ENCODE data around the gene MYL10. TPM values are rescaled to one million over a fixed set of nuclear protein-coding genes. Genes with fewer than 3 reads are reported as not detected.

MYL10 gene
- total and polyA plus RNA-seq, 2 of the 13 experiments (the other 11 are each of a cell fraction or from before 2014, with no cell fraction given) = not detected

DNA sequence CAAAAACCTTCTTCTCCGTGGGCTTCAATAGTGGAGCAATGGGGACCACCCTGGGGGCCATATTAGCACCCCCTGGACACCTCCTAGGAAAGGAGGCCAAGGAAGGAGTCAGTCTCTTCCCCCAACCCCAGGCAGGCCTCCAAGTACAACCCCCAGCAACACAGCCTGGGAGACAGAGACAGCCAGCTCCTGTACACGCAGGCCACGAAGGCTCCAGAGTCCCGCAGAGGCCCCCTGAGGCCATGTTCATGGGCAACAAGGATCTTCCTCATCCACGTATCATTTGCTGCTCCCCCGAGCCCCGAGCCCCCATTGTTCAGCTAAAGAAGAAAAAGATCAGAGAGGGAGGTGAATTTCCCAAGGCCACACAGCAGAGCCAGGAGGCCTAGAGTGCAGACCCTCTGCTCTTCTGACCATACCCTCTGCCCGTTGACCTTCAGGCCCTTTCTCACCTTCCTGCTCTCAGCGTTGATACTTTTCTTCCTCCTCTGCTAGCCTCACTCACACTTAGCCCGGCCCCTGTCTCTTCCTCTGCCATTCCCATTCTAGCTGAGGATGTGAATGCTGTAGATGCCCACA lies 35.9 kb upstream of the MYL10 start:
- H4K20me1 ChIP-seq (ENCODE audit: insufficient read depth, low read length) = no peaks in the 10 kb centered on the region
- no peak for DNase-seq (ENCODE audit: low spot score)
- H3K4me2 ChIP-seq (ENCODE audit: low read depth, low read length) = no peak overlapping the region
- 55% methylated on average over 9 of the region's 10 CpGs for WGBS (ENCODE audit: low lambda C conversion rate)
- ChIA-PET POLR2A (no interaction called here), CTCF (ENCODE audit: low intra/inter-chr PET ratio, low total read pairs) (no interaction called here)
- H3K4me3 ChIP-seq (replicated peaks in 1 of 3; ENCODE audit: insufficient read depth in 1 of 3, low read depth in 2 of 3, low read length in 3 of 3) = no peak overlapping the region
- peaks cover 0 to 2% of the 10 kb centered on the region in 2 experiments; a peak in 1 of 5 replicates for H3K27me3 ChIP-seq (ENCODE audit: control insufficient read depth in 1 of 2, insufficient read depth in 2 of 2, low read length in 2 of 2)
- no peak for ATAC-seq
- no peaks in the 10 kb centered on the region for H3K9me3 ChIP-seq (ENCODE audit: low read length)
- H2AFZ ChIP-seq (ENCODE audit: low read length) = no peak overlapping the region
- no peaks in the 10 kb centered on the region for H3K36me3 ChIP-seq (replicated peaks in 1 of 2; ENCODE audit: control insufficient read depth in 1 of 2, insufficient read depth in 2 of 2, low read length in 2 of 2)
- no peaks in the 10 kb centered on the region for H3K79me2 ChIP-seq (ENCODE audit: insufficient read depth, low read length)
- in situ Hi-C loops (cut with HindIII; ENCODE audit: extremely low pct_ligation_motif_present, low pct_unique_long_range_greater_than_20kb) (no loop called here), intact Hi-C loops (cut with micrococcal nuclease; ENCODE audit: unreplicated experiment) (no loop called here)
- H3K9ac ChIP-seq (ENCODE audit: insufficient read depth, low read depth, low read length) = no peak overlapping the region
- TF ChIP-seq NONO (IDR thresholded peaks at IDR 0.05) = no peak
- TF ChIP-seq NONO (CRISPR knock-in tag; conservative IDR thresholded peaks at IDR 0.05) = no peak
- no peak for TF ChIP-seq NCOA1 (CRISPR knock-in tag; IDR thresholded peaks at IDR 0.05)
- no peak for TF ChIP-seq PHF5A (CRISPR knock-in tag; IDR thresholded peaks at IDR 0.05; ENCODE audit: low read depth, unreplicated experiment)
- no peak for TF ChIP-seq CEBPB (IDR thresholded peaks at IDR 0.05; ENCODE audit: borderline replicate concordance, low read depth, low read length)
- no peak for TF ChIP-seq NFE2 (CRISPR knock-in tag; IDR thresholded peaks at IDR 0.05)
- TF ChIP-seq, protein P1, sequence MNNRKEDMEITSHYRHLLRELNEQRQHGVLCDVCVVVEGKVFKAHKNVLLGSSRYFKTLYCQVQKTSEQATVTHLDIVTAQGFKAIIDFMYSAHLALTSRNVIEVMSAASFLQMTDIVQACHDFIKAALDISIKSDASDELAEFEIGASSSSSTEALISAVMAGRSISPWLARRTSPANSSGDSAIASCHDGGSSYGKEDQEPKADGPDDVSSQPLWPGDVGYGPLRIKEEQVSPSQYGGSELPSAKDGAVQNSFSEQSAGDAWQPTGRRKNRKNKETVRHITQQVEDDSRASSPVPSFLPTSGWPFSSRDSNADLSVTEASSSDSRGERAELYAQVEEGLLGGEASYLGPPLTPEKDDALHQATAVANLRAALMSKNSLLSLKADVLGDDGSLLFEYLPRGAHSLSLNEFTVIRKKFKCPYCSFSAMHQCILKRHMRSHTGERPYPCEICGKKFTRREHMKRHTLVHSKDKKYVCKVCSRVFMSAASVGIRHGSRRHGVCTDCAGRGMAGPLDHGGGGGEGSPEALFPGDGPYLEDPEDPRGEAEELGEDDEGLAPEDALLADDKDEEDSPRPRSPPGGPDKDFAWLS (CRISPR knock-in tag; IDR thresholded peaks at IDR 0.05; ENCODE audit: borderline replicate concordance) = no peak
- H3K4me1 ChIP-seq (ENCODE audit: insufficient read depth, low read length) = peaks cover 2% of the 10 kb centered on the region; the same call in 1 of the 2 replicates
- H3K27ac ChIP-seq (ENCODE audit: extremely low read length, insufficient read depth, low read length) = no peak overlapping the region
- FAIRE-seq = no peak
- no TSS peak for BruUV-seq (replicated peaks)

DNA sequence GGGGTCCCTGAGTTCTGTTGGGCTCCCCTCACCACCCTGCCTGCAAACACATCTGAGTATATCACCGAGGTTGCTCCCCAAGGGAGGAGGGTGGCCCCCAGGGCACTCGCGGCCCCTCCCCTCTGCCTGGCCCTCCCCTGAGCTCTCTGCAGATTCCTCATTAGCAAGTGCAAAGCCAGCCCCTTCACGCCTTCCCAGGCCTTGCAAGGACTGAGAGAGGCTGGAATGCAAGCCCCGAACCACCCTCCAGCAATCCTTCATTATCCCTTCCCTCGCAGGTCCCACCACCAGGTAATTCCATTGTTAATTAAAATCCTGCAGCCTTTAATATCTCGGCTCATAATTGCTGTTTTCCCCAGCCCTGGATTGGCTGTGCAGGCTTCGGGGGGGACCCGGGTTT lies 35.3 kb upstream of the MYL10 start:
- Histone ChIP-seq H3K4me2 (ENCODE audit: low read depth, low read length) (no peak overlapping the region), H2AFZ (ENCODE audit: low read length) (no peak overlapping the region), H3K27ac (ENCODE audit: extremely low read length, insufficient read depth, low read length) (no peak overlapping the region), H3K79me2 (ENCODE audit: insufficient read depth, low read length) (no peaks in the 10 kb centered on the region), H3K9me3 (ENCODE audit: low read length) (no peaks in the 10 kb centered on the region), H4K20me1 (ENCODE audit: insufficient read depth, low read length) (no peaks in the 10 kb centered on the region), H3K9ac (ENCODE audit: insufficient read depth, low read depth, low read length) (no peak overlapping the region), H3K27me3 (ENCODE audit: control insufficient read depth in 1 of 2, insufficient read depth in 2 of 2, low read length in 2 of 2) (peaks cover 0 to 2% of the 10 kb centered on the region in 2 experiments; a peak in 1 of 5 replicates), H3K4me3 (replicated peaks in 1 of 3; ENCODE audit: insufficient read depth in 1 of 3, low read depth in 2 of 3, low read length in 3 of 3) (no peak overlapping the region), H3K36me3 (replicated peaks in 1 of 2; ENCODE audit: control insufficient read depth in 1 of 2, insufficient read depth in 2 of 2, low read length in 2 of 2) (no peaks in the 10 kb centered on the region), H3K4me1 (ENCODE audit: insufficient read depth, low read length) (peaks cover 8% of the 10 kb centered on the region)
- WGBS (ENCODE audit: low lambda C conversion rate) = 25% methylated on average over 7 of the region's 9 CpGs
- ATAC-seq (no peak), FAIRE-seq (no peak), DNase-seq (ENCODE audit: low spot score) (no peak)
- POLR2A ChIA-PET = no interaction called here
- CTCF ChIA-PET (ENCODE audit: low intra/inter-chr PET ratio, low total read pairs) = no interaction called here
- intact Hi-C loops (cut with micrococcal nuclease; ENCODE audit: unreplicated experiment) (no loop called here), in situ Hi-C loops (cut with HindIII; ENCODE audit: extremely low pct_ligation_motif_present, low pct_unique_long_range_greater_than_20kb) (no loop called here)
- TF ChIP-seq TBX3 (IDR thresholded peaks at IDR 0.05; ENCODE audit: borderline replicate concordance) (no peak), CREM (IDR thresholded peaks at IDR 0.05) (no peak), CREM (CRISPR knock-in tag; IDR thresholded peaks at IDR 0.05) (no peak), NCOA1 (CRISPR knock-in tag; IDR thresholded peaks at IDR 0.05) (no peak), IKZF4 (CRISPR knock-in tag; IDR thresholded peaks at IDR 0.05; ENCODE audit: borderline replicate concordance, low read depth, not compliant biosample characterization) (no peak), PPARG (CRISPR knock-in tag; conservative IDR thresholded peaks at IDR 0.05) (no peak)
- TF ChIP-seq, protein P2, sequence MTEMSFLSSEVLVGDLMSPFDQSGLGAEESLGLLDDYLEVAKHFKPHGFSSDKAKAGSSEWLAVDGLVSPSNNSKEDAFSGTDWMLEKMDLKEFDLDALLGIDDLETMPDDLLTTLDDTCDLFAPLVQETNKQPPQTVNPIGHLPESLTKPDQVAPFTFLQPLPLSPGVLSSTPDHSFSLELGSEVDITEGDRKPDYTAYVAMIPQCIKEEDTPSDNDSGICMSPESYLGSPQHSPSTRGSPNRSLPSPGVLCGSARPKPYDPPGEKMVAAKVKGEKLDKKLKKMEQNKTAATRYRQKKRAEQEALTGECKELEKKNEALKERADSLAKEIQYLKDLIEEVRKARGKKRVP (CRISPR knock-in tag; IDR thresholded peaks at IDR 0.05) = no peak
- BruUV-seq (replicated peaks) = no TSS peak

All from HepG2 (cell line).